HG02870 (cell line): ENCODE results near the gene KLHL17.
"Not testable (repeated sequence)": the region's sequence is repeated elsewhere in the genome, so short reads cannot be mapped to it uniquely, and the experiment has no call there.

Experiments
- ATAC-seq: cut with Tn5 transposase; IDR thresholded peaks from one replicate; pipeline ENCODE4 v1.9.1; 2021; ENCODE audit warnings: mild to moderate bottlenecking, moderate library complexity; ENCODE audit not compliant: unreplicated experiment

The KLHL17 gene

DNA sequence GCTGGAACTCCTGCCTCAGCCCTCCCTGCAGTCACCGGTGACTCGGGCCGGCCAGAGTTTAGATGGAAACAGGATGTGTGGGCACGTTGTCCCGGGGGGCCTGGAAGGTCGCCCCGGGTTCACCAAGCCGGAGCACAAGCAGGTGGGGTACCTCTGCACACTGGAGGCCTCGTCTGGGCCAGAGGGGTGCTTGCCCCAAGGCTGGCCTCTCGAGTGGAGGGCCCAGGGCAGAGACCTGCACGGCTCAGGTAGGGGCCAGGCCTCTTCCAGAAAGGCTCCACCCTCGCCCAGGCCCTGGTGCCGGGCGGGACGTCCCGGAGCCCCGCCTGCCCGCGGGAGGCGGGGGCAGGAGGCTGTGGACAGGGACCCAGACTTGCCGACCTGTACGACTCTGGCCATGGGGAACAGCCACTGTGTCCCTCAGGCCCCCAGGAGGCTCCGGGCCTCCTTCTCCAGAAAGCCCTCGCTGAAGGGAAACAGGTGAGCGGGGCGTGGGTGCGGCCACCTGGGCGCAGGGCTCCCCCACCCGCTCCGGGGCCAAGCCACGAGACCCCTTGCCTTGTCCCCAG lies 5.8 kb downstream of the KLHL17 start, which contains the start of gene PLEKHN1:
PLEKHN1 (plus strand) TSS at position 348 of the 569 bp plus-strand sequence; CDS start at position 398, 50 bp downstream.
- ATAC-seq: no peak

GRCh38 chr1:966704-967300 lies 6.4 kb downstream of the KLHL17 start:
- no peak for ATAC-seq

DNA sequence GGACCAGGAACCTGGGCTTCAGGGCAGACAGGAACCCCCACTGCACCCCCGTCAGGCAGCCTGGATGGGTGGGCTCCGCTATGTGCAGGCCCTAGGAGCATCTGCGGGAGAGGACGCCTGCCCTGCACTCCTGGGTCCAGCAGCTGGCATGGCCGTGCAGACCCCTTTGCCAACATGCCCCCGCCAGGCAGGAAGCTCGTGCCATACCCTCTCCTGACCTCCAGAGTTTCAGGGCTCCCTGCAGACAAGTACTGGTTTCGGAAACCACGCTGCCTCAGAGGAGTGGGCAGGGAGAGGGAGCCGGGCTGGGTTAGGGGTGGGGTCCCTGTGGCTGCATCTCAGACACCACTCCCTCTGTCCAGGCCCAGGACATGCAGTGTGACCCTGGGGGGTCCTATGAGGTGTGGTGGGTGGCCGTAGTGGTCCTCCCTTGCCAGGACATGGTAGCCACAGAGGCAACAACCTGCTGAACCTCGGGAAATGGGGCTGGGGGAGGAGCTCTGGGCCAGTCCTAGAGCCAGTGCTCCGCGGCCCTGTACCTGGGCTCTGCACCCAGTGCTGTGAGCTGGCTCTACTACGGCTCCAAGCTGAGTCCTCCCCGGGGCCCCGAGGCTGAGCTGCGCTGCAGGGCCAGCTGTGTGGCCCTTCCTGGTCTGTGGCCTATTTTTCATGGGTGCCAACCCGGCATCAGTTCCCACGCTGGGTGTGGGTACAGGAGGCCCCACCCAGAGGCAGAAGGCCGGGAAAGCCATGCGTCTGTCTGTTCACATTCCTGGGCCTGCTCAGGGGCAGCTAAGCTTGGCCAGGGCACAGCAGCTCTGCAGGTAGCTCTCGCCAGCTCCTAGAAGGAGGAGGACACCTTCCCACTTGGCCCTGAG lies 7.3 kb downstream of the KLHL17 start:
- no peak for ATAC-seq

DNA sequence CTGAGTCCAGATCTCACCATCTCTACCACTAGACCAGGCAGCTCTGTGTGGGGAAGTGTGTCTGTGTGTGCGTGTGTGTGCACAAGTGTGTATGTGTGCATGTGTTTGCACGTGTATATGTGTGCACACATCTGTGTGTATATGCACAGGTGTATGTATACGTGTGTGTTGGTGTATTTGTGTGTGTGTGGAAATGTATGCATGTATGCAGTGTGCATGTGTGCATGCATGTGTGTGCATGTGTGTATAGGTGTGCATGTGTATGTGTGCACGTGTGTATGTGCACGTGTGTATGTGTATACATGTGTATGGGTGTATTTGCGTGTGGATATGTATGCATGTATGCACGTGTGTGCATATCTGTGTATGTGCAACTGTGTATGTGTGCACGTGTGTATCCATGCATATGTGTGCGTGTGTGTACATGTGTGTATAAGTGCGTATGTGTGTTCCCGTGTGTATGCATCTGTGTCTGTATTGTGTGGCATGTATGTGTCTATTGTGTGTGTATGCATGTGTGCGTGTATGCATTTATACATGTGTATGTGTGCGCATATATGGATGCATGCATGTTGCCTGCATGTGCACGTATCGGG lies 9.0 kb downstream of the KLHL17 start:
- ATAC-seq: no peak

DNA sequence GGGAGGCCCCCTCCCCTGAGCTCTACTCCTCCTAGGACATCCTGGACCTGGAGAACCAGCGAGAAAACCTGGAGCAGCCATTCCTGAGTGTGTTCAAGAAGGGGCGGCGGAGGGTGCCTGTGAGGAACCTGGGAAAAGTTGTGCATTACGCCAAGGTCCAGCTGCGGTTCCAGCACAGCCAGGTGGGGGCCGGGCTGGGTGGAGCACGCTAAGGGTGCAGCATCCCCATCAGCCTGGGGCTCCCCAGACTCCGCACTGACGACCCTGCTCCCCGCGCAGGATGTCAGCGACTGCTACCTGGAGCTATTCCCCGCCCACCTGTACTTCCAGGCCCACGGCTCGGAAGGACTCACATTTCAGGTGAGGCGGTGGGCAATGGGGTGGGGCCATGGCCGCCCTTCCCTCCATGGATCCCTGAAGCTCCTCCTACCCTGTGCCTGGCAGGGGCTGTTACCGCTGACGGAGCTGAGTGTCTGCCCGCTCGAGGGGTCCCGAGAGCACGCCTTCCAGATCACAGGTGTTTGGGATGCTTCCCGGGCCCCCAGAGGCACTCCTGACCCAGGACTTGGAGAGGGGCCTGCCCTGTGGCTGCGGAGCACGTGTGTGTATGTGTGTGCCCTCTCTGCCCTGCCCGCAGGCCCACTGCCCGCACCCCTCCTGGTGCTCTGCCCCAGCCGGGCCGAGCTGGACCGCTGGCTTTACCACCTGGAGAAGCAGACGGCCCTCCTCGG lies 10.0 kb downstream of the KLHL17 start:
- ATAC-seq: no peak

DNA sequence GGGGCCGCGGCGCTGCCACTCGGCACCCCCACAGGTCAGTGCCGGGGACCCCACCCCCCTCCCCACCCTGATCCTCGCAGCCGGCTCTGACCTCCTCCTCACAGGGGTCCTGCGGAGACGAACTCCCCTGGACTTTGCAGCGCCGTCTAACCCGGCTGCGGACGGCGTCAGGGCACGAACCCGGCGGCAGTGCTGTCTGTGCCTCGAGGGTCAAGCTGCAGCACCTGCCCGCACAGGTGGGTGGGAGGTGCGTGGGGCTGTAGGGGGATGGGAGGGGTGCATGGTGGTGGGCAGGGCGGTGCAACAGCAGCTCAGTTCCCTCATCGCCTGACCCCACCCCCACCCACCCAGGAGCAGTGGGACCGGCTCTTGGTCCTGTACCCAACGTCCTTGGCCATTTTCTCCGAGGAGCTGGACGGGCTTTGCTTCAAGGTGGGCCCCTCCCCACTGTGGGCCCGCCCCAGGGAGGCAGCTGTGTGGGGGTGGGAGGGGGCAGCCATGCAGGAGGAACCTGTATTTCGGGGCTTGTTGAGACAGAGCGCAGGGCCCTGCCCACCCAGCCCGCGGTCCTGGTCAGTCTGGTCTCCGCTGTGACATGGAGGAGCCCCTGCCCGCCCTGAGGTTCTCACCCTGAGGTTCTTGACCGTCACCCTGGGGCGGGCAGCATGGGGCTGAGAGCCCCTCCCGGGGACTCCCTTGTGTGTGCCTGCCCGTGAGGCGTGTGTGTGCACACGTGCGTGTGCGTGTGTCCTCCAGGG lies 10.8 kb downstream of the KLHL17 start:
- ATAC-seq: no peak

DNA sequence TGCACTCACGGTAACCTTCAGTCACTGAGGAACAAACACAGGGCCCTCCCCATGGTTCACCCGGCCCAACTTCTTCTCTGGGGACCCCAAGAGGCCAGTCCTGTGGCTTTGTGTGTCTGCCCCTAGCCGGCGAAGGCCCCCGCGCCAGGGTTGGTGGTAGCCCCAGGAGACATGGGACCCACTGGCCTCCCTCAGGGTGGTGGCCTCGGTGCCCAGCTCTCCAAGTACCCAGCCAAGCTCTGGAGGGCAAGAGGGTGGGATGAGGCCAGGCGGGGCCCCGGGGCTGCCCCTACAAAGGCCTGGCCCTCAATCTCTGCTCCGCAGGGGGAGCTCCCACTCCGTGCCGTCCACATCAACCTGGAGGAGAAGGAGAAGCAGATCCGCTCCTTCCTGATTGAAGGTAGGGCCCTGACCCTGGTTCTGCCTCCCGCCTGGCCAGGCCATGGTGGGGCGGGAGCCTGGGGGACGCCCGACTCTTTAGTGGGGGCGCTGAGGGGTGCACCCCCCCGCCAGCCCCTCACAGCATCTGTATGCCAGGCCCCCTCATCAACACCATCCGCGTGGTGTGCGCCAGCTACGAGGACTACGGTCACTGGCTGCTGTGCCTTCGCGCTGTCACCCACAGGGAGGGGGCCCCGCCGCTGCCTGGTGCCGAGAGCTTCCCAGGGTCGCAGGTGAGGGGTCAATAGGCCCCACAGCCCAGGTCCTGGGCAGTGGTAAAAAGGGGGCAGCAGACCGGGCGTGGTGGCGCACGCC lies 11.5 kb downstream of the KLHL17 start:
- no peak for ATAC-seq

DNA sequence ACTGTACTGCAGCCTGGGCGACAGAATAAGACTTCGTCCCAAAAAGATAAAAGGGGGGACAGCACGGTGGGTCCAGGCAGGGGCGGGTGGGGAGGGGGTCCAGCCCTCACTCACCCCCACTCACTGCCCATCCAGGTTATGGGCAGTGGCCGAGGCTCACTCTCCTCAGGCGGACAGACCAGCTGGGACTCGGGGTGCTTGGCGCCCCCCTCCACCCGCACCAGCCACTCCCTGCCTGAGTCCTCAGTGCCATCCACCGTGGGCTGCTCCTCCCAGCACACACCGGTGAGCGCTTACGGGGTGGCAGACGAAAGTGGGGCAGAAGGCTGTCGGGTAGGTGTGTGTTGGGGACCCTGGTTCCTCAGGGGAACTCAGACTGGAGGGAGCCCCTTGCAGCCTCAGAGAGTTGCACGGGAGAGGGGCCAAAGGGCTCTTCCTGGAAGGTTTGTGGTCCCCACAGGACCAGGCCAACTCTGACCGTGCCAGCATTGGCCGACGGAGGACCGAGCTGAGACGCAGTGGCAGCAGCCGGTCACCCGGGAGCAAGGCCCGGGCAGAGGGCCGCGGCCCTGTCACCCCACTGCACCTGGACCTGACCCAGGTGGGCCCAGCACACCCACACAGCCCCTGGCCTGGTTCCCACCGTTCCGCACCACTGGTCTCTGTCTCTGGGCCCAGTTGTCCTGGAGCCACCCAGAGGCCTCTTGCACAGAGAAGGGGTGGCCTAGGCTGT lies 12.5 kb downstream of the KLHL17 start:
- ATAC-seq: no peak

GRCh38 chr1:973459-974292 lies 13.3 kb downstream of the KLHL17 start:
- no peak for ATAC-seq

DNA sequence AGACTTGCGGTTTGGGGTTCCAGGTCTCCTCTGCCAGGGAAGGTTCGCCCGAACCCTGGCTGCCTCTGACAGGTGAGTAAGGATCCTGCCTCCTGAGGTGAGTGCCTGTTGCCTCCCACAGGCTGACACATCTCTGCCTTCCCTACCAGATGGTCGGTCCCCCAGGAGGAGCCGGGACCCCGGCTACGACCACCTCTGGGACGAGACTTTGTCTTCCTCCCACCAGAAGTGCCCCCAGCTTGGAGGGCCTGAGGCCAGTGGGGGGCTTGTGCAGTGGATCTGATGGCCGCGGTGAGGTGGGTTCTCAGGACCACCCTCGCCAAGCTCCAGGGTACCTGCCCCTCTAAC lies 13.9 kb downstream of the KLHL17 start:
- no peak for ATAC-seq

- no peak for ATAC-seq
These were observed 14.4 kb downstream of the KLHL17 start for GRCh38 chr1:974687-975328.

DNA sequence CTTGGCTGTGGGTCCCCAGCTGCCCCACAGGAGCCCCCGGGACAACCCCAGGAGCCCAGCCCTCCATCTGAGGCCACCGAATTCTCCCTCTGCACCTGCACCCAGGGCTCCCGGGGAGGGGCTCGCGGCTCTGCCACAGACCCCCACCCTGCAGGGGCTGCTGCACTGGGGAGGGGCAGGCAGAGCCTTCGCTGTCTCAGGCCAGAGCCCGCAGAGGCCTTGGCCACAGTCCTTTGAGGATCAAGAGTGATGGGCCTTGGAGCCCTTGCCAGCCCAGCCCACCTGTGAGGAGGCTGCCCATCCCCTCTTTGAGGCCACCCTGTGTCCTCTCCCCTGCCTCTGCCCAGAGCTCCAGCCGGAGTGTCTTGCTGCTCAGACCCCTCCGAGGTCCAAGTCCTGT lies 15.0 kb downstream of the KLHL17 start:
- ATAC-seq: no peak

GRCh38 chr1:975896-976683 lies 15.7 kb downstream of the KLHL17 start:
- ATAC-seq: no peak

DNA sequence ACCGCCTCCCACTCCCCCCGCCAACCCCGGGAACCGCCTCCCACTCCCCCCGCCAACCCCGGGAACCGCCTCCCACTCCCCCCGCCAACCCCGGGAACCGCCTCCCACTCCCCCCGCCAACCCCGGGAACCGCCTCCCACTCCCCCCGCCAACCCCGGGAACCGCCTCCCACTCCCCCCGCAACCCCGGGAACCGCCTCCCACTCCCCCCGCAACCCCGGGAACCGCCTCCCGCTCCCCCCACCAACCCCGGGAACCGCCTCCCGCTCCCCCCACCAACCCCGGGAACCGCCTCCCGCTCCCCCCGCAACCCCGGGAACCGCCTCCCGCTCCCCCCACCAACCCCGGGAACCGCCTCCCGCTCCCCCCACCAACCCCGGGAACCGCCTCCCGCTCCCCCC lies 16.4 kb downstream of the KLHL17 start:
- ATAC-seq: not testable (repeated sequence)

DNA sequence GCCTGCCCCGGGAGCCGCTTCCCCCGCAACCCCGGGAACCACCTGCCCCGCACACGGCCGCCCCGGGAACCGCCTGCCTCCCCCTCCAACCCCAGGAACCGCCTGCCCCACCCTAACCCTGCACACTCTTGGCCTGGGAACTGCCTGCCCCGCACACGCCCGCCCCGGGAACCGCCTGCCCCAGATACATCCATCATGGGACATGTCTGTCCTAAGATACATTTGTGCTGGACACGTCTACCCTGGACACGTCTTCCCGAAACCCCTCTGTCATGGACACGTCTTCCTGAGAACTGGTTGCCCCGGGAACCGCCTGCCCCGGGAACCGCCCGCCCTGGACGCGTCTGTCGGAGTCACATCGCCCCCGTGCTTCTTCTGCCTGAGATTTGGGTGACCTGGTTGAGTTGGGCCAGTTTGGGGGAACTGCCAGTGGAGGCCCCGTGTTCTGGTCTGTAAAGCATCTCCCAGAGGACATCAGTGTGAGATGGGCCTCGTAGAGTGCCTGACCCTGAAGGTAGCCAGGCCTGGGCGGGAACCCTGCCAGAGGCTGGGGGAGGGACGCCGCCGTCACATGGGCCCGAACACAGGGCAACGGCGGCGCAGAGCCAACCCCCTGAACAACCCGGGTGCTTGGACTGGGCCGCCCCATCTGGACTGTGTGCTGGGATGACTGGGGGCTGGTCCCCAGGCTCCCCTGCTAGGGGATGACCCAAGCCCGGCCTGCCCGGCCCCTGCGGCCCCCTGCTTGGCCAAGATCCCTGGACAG lies 17.9 kb downstream of the KLHL17 start:
- ATAC-seq: no peak
